DOHH2 (cell line): Measurements from ENCODE around the gene MET.

Experiments used
- H3F3A ChIP-seq: fragments of 200-600 bp; sonication (generic), shearing (Covaris generic); 2 replicates; pipeline ENCODE4 v1.6.0; 2016; ENCODE audit warnings: antibody characterized with exemption, mild to moderate bottlenecking; ENCODE audit not compliant: control insufficient read depth, insufficient read depth
- H3K27ac ChIP-seq: fragments of 200-600 bp; sonication (generic); 2 replicates; pipeline ENCODE4 v1.5.1; 2014; ENCODE audit warnings: low read depth, mild to moderate bottlenecking, low read length, moderate library complexity
- H3K27me3 ChIP-seq: fragments of 200-600 bp; sonication (generic); 2 replicates; pipeline ENCODE4 v1.6.1; 2014; ENCODE audit warnings: mild to moderate bottlenecking, low read length, mixed read lengths; ENCODE audit not compliant: control insufficient read depth
- H3K36me3 ChIP-seq: fragments of 200-600 bp; sonication (generic); 2 replicates; pipeline ENCODE4 v1.6.1; 2014; ENCODE audit warnings: mild to moderate bottlenecking, low read length, moderate library complexity, mixed read lengths; ENCODE audit not compliant: control insufficient read depth
- H3K4me1 ChIP-seq: fragments of 200-600 bp; sonication (generic); 2 replicates; pipeline ENCODE4 v1.6.1; 2014; ENCODE audit warnings: mild to moderate bottlenecking, low read length, mixed read lengths; ENCODE audit not compliant: control insufficient read depth
- H3K4me2 ChIP-seq: fragments of 200-600 bp; sonication (generic); 2 replicates; pipeline ENCODE4 v1.6.0; 2014; ENCODE audit warnings: mild to moderate bottlenecking, low read length, moderate library complexity
- H3K4me3 ChIP-seq: fragments of 200-600 bp; sonication (generic); 2 replicates; pipeline ENCODE4 v1.5.1; 2014; ENCODE audit warnings: mild to moderate bottlenecking, low read length, mixed read lengths
- H3K79me2 ChIP-seq: fragments of 200-600 bp; sonication (generic); 2 replicates; pipeline ENCODE4 v1.6.1; 2014; ENCODE audit warnings: mild to moderate bottlenecking, low read length, mixed read lengths; ENCODE audit not compliant: control insufficient read depth
- H3K9me2 ChIP-seq: fragments of 200-600 bp; sonication (generic); replicated peaks from 2 replicates; pipeline ENCODE4 v1.6.1; 2014; ENCODE audit warnings: mild to moderate bottlenecking, low read length, mixed read lengths; ENCODE audit not compliant: control insufficient read depth
- H3K9me3 ChIP-seq: fragments of 200-600 bp; sonication (generic); 2 replicates; pipeline ENCODE4 v1.6.1; 2014; ENCODE audit warnings: antibody characterized with exemption, low read length, mixed read lengths; ENCODE audit not compliant: control insufficient read depth, insufficient read depth
- H4K20me1 ChIP-seq: fragments of 200-600 bp; sonication (generic); 2 replicates; pipeline ENCODE4 v1.6.0; 2014; ENCODE audit warnings: low read depth, mild to moderate bottlenecking, antibody characterized with exemption, low read length, moderate library complexity; ENCODE audit not compliant: control insufficient read depth, insufficient read depth
- EZH2phosphoT487 ChIP-seq: fragments of 200-600 bp; sonication (generic); IDR thresholded peaks from 2 replicates; pipeline ENCODE4 v1.6.1; 2017; ENCODE audit warnings: borderline replicate concordance, mild to moderate bottlenecking, antibody characterized with exemption, low read length, moderate library complexity, mixed read lengths
- TF ChIP-seq, protein P1 (sequence below): fragments of 200-600 bp; sonication (generic); IDR thresholded peaks from one replicate; pipeline ENCODE4 v1.5.1; 2014; ENCODE audit warnings: antibody characterized with exemption, mild to moderate bottlenecking, low read depth, low read length; ENCODE audit not compliant: poor library complexity, severe bottlenecking

The MET gene

GRCh38 chr7:116697761-116698160, 25.8 kb downstream of the MET start:
- no peak overlapping the region for H3K27ac ChIP-seq
- no peaks in the 10 kb centered on the region for H3K9me2 ChIP-seq
- no peaks in the 10 kb centered on the region for H3F3A ChIP-seq
- H3K79me2 ChIP-seq, result no peaks in the 10 kb centered on the region
- no peak overlapping the region for H3K4me3 ChIP-seq
- no peak overlapping the region for H3K4me2 ChIP-seq
- H4K20me1 ChIP-seq, result no peaks in the 10 kb centered on the region
- no peaks in the 10 kb centered on the region for H3K9me3 ChIP-seq
- no peak for TF ChIP-seq EZH2phosphoT487
- TF ChIP-seq, protein P1, sequence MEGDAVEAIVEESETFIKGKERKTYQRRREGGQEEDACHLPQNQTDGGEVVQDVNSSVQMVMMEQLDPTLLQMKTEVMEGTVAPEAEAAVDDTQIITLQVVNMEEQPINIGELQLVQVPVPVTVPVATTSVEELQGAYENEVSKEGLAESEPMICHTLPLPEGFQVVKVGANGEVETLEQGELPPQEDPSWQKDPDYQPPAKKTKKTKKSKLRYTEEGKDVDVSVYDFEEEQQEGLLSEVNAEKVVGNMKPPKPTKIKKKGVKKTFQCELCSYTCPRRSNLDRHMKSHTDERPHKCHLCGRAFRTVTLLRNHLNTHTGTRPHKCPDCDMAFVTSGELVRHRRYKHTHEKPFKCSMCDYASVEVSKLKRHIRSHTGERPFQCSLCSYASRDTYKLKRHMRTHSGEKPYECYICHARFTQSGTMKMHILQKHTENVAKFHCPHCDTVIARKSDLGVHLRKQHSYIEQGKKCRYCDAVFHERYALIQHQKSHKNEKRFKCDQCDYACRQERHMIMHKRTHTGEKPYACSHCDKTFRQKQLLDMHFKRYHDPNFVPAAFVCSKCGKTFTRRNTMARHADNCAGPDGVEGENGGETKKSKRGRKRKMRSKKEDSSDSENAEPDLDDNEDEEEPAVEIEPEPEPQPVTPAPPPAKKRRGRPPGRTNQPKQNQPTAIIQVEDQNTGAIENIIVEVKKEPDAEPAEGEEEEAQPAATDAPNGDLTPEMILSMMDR, result no peak
- H3K4me1 ChIP-seq, result no peaks in the 10 kb centered on the region
- no peaks in the 10 kb centered on the region for H3K27me3 ChIP-seq
- no peaks in the 10 kb centered on the region for H3K36me3 ChIP-seq

DNA sequence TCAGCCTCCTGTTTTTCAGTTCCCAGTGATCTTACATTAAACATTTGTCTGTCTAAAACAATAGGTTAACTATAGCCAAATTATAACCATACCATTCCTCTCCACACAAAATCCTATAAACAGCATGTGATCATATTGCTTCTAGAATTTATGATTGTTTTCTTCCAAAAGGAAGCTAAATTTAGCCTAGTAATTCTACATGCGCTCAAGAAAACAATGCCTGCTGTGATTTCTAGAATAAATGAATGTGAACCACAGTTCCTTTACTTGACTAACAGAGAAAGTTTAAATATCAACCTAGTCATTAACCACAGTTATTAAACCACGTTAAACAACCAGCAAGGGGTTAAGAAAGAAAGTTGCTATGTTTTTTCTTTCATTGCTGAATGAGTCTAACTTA, 26.4 kb downstream of the MET start:
- Histone ChIP-seq H3K4me1 (no peaks in the 10 kb centered on the region), H3K27ac (no peak overlapping the region)

GRCh38 chr7:116698930-116699721, 27.1 kb downstream of the MET start:
- H3K27me3 ChIP-seq, result no peaks in the 10 kb centered on the region
- H3K4me3 ChIP-seq, result no peak overlapping the region
- no peaks in the 10 kb centered on the region for H3K9me2 ChIP-seq
- no peaks in the 10 kb centered on the region for H4K20me1 ChIP-seq
- no peaks in the 10 kb centered on the region for H3K4me1 ChIP-seq
- H3K36me3 ChIP-seq, result no peaks in the 10 kb centered on the region
- no peaks in the 10 kb centered on the region for H3K79me2 ChIP-seq
- no peak overlapping the region for H3K27ac ChIP-seq
- TF ChIP-seq EZH2phosphoT487, result no peak
- TF ChIP-seq, protein P1, result no peak
- no peaks in the 10 kb centered on the region for H3F3A ChIP-seq
- no peaks in the 10 kb centered on the region for H3K9me3 ChIP-seq
- no peak overlapping the region for H3K4me2 ChIP-seq

More for the DNA sequence above, 26.4 kb downstream of the MET start:
- Histone ChIP-seq H3K9me3 (no peaks in the 10 kb centered on the region), H3K79me2 (no peaks in the 10 kb centered on the region), H3K36me3 (no peaks in the 10 kb centered on the region), H3K4me3 (no peak overlapping the region), H3K9me2 (no peaks in the 10 kb centered on the region), H3F3A (no peaks in the 10 kb centered on the region), H3K4me2 (no peak overlapping the region), H4K20me1 (no peaks in the 10 kb centered on the region), H3K27me3 (no peaks in the 10 kb centered on the region)
- no peak for TF ChIP-seq EZH2phosphoT487
- TF ChIP-seq, protein P1, result no peak
